ENCODE results near the gene HIVEP1.

GRCh38 chr6:12163744-12164507 lies 151.8 kb downstream of the HIVEP1 start:
- no peak for TF ChIP-seq CTCF (IDR thresholded peaks at IDR 0.05; ENCODE audit: low read depth, low read length, missing input control)
- no peak for TF ChIP-seq JUND (IDR thresholded peaks at IDR 0.05)
- no peak for TF ChIP-seq SP1 (IDR thresholded peaks at IDR 0.05)
- no peak for TF ChIP-seq TAF1 (conservative IDR thresholded peaks at IDR 0.05)
- TF ChIP-seq RXRA (IDR thresholded peaks at IDR 0.05), result no peak
- no peak for TF ChIP-seq REST (IDR thresholded peaks at IDR 0.05)
- TF ChIP-seq GABPA (IDR thresholded peaks at IDR 0.05 in 1 of 2, conservative IDR thresholded peaks at IDR 0.05 in 1 of 2), result no peak
- TF ChIP-seq RAD21 (IDR thresholded peaks at IDR 0.05), result no peak
- no peak for TF ChIP-seq HNF4G (IDR thresholded peaks at IDR 0.05)
- TF ChIP-seq FOXA1 (IDR thresholded peaks at IDR 0.05), result no peak
- TF ChIP-seq, protein P1, sequence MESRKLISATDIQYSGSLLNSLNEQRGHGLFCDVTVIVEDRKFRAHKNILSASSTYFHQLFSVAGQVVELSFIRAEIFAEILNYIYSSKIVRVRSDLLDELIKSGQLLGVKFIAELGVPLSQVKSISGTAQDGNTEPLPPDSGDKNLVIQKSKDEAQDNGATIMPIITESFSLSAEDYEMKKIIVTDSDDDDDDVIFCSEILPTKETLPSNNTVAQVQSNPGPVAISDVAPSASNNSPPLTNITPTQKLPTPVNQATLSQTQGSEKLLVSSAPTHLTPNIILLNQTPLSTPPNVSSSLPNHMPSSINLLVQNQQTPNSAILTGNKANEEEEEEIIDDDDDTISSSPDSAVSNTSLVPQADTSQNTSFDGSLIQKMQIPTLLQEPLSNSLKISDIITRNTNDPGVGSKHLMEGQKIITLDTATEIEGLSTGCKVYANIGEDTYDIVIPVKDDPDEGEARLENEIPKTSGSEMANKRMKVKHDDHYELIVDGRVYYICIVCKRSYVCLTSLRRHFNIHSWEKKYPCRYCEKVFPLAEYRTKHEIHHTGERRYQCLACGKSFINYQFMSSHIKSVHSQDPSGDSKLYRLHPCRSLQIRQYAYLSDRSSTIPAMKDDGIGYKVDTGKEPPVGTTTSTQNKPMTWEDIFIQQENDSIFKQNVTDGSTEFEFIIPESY (IDR thresholded peaks at IDR 0.05), result no peak
- no peak for TF ChIP-seq MAX (IDR thresholded peaks at IDR 0.05)
